PFSK-1 (cell line): Measurements from ENCODE around the gene CDH6.

ENCODE experiments used
- FOXP2 ChIP-seq: optimal IDR thresholded peaks from 2 replicates; pipeline ENCODE3; 2011; ENCODE audit warnings: borderline replicate concordance, control low read depth, inconsistent platforms; ENCODE audit not compliant: insufficient read depth; ENCODE audit errors: extremely low read length, extremely low read depth
- POLR2AphosphoS5 ChIP-seq: IDR thresholded peaks from 2 replicates; pipeline ENCODE4 v1.6.1; 2012; ENCODE audit warnings: low read depth, mild to moderate bottlenecking, control low read depth, low read length, moderate library complexity
- SIN3A ChIP-seq: IDR thresholded peaks from 2 replicates; pipeline ENCODE4 v1.6.1; 2012; ENCODE audit warnings: mild to moderate bottlenecking, low read length, moderate library complexity, borderline replicate concordance; ENCODE audit not compliant: insufficient read depth
- TAF1 ChIP-seq: IDR thresholded peaks from 2 replicates; pipeline ENCODE4 v1.6.1; 2012; ENCODE audit warnings: low read length, control low read depth, borderline replicate concordance; ENCODE audit not compliant: insufficient read depth
- TF ChIP-seq, protein P1 (sequence below), 2 experiments: IDR thresholded peaks; 2 replicates each; pipeline versions ENCODE4 v1.6.1 to v1.8.0; 2011 to 2012; ENCODE audit warnings: low read depth in 2 of 2, low read length in 2 of 2, control low read depth in 1 of 2, inconsistent platforms in 1 of 2, mild to moderate bottlenecking in 1 of 2, moderate library complexity in 1 of 2; ENCODE audit not compliant: insufficient read depth in 1 of 2

The CDH6 gene

DNA sequence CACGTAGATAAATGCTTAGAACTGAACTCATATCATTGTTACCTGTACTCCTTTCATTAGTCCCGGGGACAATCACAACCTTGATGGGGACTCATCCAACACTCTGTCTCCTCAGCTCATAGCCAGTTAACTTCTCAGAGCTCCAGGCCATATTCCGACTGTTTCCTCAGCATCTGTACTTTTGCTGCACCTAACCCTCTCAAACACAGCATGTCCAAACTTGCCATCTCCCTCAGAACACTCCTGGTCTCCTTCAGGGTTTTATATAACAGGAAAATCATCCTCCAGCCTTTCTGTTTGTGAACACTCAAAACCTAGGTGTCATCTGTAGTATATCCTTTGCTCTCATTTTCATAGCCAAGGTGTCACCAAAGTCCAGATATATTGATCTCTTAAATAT, 150.5 kb downstream of the CDH6 start:
- TF ChIP-seq TAF1: no peak
- no peak for TF ChIP-seq POLR2AphosphoS5
- TF ChIP-seq SIN3A: no peak
- TF ChIP-seq, protein P1, sequence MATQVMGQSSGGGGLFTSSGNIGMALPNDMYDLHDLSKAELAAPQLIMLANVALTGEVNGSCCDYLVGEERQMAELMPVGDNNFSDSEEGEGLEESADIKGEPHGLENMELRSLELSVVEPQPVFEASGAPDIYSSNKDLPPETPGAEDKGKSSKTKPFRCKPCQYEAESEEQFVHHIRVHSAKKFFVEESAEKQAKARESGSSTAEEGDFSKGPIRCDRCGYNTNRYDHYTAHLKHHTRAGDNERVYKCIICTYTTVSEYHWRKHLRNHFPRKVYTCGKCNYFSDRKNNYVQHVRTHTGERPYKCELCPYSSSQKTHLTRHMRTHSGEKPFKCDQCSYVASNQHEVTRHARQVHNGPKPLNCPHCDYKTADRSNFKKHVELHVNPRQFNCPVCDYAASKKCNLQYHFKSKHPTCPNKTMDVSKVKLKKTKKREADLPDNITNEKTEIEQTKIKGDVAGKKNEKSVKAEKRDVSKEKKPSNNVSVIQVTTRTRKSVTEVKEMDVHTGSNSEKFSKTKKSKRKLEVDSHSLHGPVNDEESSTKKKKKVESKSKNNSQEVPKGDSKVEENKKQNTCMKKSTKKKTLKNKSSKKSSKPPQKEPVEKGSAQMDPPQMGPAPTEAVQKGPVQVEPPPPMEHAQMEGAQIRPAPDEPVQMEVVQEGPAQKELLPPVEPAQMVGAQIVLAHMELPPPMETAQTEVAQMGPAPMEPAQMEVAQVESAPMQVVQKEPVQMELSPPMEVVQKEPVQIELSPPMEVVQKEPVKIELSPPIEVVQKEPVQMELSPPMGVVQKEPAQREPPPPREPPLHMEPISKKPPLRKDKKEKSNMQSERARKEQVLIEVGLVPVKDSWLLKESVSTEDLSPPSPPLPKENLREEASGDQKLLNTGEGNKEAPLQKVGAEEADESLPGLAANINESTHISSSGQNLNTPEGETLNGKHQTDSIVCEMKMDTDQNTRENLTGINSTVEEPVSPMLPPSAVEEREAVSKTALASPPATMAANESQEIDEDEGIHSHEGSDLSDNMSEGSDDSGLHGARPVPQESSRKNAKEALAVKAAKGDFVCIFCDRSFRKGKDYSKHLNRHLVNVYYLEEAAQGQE (IDR thresholded peaks at IDR 0.05; ENCODE audit: insufficient read depth in 1 of 2, low read depth in 2 of 2, low read length in 2 of 2): no peak
- TF ChIP-seq FOXP2: no peak

DNA sequence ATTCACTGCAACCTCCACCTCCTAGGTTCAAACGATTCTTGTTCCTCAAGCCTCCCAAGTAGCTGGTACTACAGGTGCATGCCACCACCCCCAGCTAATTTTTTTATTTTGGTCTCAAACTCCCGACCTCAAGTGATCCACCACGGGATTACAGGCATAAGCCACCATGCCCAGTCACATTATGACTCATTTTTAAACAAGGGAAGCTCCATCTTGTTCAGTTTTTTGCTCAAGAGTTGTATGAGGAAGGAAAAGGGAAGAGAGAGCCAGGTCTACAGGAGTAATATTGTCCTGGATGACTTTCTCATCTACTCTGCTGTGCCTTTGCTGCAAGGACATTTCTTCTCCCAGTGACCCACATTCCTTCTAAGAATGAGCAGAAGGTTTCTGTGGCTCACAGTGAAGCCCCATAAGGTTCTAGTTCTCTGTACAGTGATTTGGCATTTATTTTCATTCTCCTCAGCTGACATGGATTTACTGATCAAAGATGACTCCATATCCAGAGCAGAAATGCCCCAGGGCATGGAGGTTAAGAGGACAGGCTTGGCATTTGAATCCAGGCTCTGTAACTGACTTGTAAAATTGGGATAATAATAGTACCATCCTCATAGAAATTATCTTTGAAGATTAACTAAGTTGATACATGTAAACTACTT, 153.5 kb downstream of the CDH6 start:
- TF ChIP-seq TAF1: no peak
- no peak for TF ChIP-seq SIN3A
- TF ChIP-seq POLR2AphosphoS5: no peak
- TF ChIP-seq, protein P1 (IDR thresholded peaks at IDR 0.05; ENCODE audit: insufficient read depth in 1 of 2, low read depth in 2 of 2, low read length in 2 of 2): no peak
- no peak for TF ChIP-seq FOXP2

DNA sequence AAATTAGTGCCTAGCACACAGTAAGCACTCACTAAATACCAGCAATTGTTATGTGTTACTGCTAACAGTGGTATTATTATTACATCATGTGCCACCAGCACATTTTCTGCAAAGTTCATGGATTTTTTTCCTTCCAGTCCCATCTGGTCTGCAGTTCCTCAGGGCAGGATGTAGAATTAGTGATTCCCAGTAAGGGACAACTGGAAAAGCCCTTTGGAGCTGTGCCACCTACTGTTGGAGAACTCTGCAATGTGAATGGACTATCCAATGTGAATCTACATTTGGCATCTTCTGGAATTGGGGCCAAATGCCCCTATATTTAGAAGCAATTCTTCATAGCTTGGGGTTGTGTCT, 154.0 kb downstream of the CDH6 start:
- TF ChIP-seq, protein P1 (IDR thresholded peaks at IDR 0.05; ENCODE audit: insufficient read depth in 1 of 2, low read depth in 2 of 2, low read length in 2 of 2): no peak
- TF ChIP-seq TAF1 (no peak), FOXP2 (no peak), SIN3A (no peak), POLR2AphosphoS5 (no peak)

DNA sequence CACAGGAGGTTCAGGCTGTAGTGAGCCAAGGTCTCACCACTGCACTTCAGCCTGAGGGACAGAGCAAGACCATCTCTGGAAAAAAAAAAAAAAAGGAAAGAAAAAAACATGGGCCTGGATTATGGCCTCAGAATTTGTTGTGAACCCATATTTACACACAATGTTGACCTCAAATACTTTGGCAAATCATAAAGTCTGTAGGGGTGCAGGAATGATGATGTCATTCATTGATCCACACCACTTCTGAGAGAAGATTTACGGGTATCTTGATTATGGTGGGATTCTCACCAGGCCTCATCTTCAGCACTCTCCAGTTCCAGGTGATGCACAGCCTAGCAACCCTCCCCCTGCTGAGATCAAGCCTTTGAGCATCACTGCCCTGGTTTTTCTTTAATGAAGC, 156.9 kb downstream of the CDH6 start:
- TF ChIP-seq SIN3A: no peak

DNA sequence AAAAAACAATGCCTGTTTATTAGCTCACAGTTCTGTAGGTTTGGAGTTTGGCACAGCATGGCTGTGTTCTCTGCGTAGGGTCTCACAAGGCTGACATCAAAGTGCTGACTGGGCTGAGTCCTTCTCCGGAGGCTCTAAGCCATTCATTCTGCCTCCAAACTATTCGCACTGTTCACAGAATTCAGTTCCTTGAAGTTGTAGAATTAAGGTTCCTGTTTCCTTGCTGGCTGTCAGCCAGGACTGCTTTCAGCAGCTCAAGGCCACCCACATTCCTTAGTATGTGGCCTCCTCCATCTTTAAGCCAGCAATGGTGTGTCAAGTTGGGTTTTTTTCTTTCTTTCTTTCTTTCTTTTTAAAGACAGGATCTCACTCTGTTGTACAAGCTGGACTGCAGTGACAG, 161.9 kb downstream of the CDH6 start:
- TF ChIP-seq FOXP2 (no peak), SIN3A (no peak), POLR2AphosphoS5 (no peak), TAF1 (no peak)
- TF ChIP-seq, protein P1 (IDR thresholded peaks at IDR 0.05; ENCODE audit: insufficient read depth in 1 of 2, low read depth in 2 of 2, low read length in 2 of 2): no peak
